Central memory CD8-positive, alpha-beta T cell (primary cell): ENCODE measurements around the gene SUSD3.
"Not testable (repeated sequence)": the region's sequence is repeated elsewhere in the genome, so short reads cannot be mapped to it uniquely, and the experiment has no call there.

Source experiments
- ATAC-seq: fragments of 150-1000 bp; cut with Tn5 transposase; replicated peaks from 2 replicates; pipeline ENCODE4 v1.10.0; 2022; ENCODE audit warnings: mild to moderate bottlenecking, moderate FRiP score, moderate number of reproducible peaks; ENCODE audit not compliant: poor library complexity, severe bottlenecking; ENCODE audit errors: extremely low read depth
- DNase-seq, 2 donors: peaks; one replicate each; pipeline ENCODE4 v3.0.0; 2021; ENCODE audit warnings: low spot score in 2 of 2
- H3K27ac Mint-ChIP-seq: one replicate; pipeline ENCODE4 v1.8.0; 2022; ENCODE audit warnings: low read depth, mild to moderate bottlenecking, moderate library complexity, mixed read lengths
- H3K27me3 Mint-ChIP-seq: one replicate; pipeline ENCODE4 v1.8.0; 2022; ENCODE audit warnings: mixed read lengths
- H3K36me3 Mint-ChIP-seq: one replicate; pipeline ENCODE4 v1.8.0; 2022; ENCODE audit warnings: mild to moderate bottlenecking, moderate library complexity, mixed read lengths; ENCODE audit not compliant: insufficient read depth
- H3K4me1 Mint-ChIP-seq: one replicate; pipeline ENCODE4 v1.8.0; 2022; ENCODE audit warnings: mixed read lengths
- H3K4me3 Mint-ChIP-seq: one replicate; pipeline ENCODE4 v1.8.0; 2022; ENCODE audit warnings: mild to moderate bottlenecking, moderate library complexity, mixed read lengths
- H3K9me3 Mint-ChIP-seq: one replicate; pipeline ENCODE4 v1.8.0; 2022; ENCODE audit warnings: mixed read lengths

Gene SUSD3

DNA sequence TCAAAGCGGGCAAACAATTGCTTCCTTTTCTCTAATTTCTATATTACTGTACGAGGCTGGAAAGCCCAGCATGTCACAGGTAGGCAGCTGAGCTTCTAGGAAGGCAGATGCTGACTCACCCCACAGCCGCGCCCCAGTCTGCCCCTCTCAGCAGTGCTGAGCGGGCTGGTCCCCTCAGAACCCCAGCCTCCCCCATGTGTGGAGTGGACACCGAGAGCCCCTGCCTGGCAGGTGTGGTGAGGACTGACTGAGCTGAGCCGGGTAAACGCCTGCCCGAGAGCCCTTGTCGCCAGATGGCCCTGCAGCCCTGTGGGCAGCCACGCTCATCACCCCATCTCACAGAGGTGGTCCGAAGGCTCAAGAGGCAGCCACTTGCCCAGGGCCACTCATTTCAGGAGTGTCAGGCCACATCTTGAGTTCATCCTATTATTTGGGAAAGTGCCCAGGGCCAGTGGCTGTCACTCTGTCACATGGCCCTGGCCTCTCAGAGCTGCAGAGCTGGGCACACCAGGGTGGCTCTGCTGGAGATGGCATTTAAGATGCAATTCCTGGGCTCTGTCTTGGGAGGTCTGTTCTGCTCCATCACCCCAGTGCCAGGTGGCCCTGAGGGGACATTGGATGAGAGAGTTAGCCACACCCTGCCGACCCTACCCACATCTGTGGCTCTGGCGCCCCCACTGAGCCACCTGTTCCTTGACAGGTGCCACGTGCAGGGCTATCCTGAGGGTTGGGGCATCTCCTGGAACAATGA is 50.0 kb downstream of the SUSD3 start:
- Mint-ChIP-seq H3K4me1 (peaks cover 38% of the 10 kb centered on the region), H3K4me3 (no peak overlapping the region)

DNA sequence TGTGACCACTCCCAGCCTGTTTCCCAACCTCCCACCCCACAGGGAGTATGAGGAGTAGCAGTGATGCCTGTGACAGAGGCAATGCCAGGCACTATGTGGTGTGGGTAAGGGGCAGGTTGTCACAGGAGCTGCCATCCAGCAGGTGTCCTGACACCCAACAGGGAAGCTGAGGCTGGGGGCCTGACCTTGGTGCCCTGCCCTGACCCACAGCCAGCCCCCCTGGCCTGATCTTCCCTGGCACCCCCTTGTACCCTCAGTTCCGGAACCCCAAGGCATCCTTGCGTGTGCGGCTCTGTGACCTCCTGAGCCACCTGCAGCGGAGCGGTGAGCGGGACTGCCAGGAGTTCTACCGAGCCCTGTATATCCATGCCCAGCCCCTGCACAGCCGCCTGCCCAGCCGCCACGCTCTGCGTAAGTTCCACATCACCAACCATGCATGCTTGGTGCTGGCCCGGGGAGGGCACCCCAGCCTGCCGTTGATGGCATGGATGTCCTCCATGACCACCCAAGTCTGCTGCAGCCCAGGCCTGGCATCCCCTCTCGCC is 51.9 kb downstream of the SUSD3 start:
- H3K4me3 Mint-ChIP-seq = no peak overlapping the region
- ATAC-seq = no peak
- DNase-seq = no peak
- H3K27me3 Mint-ChIP-seq = no peaks in the 10 kb centered on the region
- peaks cover 29% of the 10 kb centered on the region for H3K4me1 Mint-ChIP-seq
- peaks cover 15% of the 10 kb centered on the region for H3K36me3 Mint-ChIP-seq
- no peak overlapping the region for H3K27ac Mint-ChIP-seq
- no peaks in the 10 kb centered on the region for H3K9me3 Mint-ChIP-seq

More for the DNA sequence above, 50.0 kb downstream of the SUSD3 start:
- Mint-ChIP-seq H3K9me3 (peaks cover 6% of the 10 kb centered on the region), H3K36me3 (peaks cover 8% of the 10 kb centered on the region), H3K27me3 (no peaks in the 10 kb centered on the region), H3K27ac (no peak overlapping the region)
- DNase-seq = no peak
- no peak for ATAC-seq

DNA sequence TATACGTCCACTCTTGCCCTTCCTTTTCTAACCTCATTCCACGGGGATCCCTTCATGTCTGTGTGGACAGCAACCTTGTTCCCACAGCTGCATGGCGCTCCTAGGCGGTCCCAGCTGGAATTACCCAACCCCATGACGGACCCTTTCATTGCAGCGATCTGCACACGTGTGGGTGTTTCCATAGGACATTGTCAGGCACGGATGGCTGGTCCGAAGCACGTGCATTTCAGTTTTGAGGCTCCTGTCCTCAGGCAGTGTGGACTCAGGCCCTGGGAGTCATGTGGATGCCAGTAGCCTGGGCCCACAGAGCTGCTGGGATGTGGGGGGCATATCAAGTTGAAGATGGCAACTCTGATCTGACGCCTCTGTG is 52.5 kb downstream of the SUSD3 start:
- Mint-ChIP-seq H3K27ac (peak overlapping the region; percentile 48), H3K9me3 (no peaks in the 10 kb centered on the region), H3K36me3 (peaks cover 15% of the 10 kb centered on the region), H3K4me3 (no peak overlapping the region), H3K4me1 (peaks cover 23% of the 10 kb centered on the region), H3K27me3 (no peaks in the 10 kb centered on the region)
- ATAC-seq (no peak), DNase-seq (no peak)

DNA sequence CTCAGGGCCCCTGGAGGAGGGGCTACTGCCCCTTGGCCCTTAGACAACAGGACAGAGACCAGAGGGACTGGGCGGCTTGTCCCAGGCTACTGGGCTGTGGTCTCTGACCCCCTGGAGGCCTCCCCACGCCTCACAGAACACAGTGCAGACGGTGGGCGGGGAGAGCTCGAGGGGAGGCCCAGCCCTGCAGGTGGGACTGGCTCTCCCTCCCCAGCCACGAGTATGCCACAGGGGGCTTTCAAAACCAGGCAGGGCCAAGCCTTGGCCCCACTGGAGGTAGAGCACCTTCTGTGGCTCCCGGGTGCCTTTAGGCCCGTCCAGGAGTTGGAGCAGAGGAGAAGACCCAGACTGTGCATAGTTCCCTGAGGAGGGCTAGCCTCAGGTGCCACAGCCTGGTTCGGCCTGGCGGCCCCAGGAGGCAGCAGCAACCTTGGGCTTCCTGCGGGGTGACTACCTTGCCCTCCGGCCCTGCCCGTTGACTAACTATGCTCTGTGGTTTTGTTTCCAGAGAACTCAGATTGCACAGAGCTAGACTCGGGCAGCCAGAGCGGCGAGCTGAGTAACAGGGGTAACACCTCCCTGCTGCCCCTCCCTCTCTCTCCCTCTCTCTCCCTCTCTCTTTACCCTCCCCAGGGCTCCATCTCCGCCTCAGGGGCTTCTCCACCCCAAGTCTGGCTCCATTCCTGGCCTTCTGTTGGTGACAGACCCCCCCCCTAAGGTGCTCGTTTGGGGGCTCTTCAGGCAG is 53.0 kb downstream of the SUSD3 start:
- H3K27ac Mint-ChIP-seq = peak overlapping the region; percentile 48
- ATAC-seq (no peak), DNase-seq (no peak)
- H3K4me3 Mint-ChIP-seq = no peak overlapping the region
- peaks cover 19% of the 10 kb centered on the region for H3K4me1 Mint-ChIP-seq
- no peaks in the 10 kb centered on the region for H3K9me3 Mint-ChIP-seq
- no peaks in the 10 kb centered on the region for H3K27me3 Mint-ChIP-seq
- H3K36me3 Mint-ChIP-seq = peaks cover 15% of the 10 kb centered on the region

DNA sequence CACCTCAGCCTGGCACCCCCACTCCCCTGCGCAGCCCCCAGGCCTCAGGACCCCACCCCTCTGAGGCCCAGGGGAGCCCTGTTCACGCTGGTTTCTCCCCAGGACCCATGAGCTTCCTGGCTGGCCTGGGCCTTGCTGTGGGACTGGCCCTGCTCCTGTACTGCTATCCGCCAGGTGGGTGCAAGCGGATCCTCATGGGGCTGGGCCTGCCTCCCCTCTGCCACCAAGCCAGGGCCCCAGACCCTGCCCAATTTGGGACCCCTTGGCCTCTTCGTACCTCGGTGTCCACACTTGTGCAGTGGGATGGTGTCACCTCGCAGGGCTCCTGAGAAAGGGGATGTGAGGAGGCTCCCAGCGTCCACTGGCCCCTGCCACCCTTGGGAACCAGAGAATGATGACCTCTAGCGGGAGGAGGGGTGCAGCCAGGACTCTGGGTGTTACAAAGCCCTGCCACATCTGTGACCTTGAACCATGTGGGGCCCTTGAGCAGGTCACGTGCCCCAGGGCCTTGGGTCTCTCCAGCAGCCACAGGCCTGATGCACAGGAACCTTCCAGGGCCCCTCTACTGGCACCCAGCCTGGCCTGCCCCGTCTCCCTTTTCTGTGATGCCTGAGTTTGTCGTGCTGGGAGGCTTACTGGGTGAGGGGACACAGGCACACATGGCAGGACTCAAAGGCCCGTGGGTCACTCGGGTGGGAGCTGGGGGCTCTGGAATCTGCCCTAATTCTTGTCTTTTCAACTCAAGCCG is 53.8 kb downstream of the SUSD3 start:
- peaks cover 15% of the 10 kb centered on the region for H3K36me3 Mint-ChIP-seq
- ATAC-seq (no peak), DNase-seq (no peak)
- H3K27ac Mint-ChIP-seq = no peak overlapping the region
- no peaks in the 10 kb centered on the region for H3K9me3 Mint-ChIP-seq
- no peaks in the 10 kb centered on the region for H3K27me3 Mint-ChIP-seq
- no peak overlapping the region for H3K4me3 Mint-ChIP-seq
- H3K4me1 Mint-ChIP-seq = peaks cover 14% of the 10 kb centered on the region

DNA sequence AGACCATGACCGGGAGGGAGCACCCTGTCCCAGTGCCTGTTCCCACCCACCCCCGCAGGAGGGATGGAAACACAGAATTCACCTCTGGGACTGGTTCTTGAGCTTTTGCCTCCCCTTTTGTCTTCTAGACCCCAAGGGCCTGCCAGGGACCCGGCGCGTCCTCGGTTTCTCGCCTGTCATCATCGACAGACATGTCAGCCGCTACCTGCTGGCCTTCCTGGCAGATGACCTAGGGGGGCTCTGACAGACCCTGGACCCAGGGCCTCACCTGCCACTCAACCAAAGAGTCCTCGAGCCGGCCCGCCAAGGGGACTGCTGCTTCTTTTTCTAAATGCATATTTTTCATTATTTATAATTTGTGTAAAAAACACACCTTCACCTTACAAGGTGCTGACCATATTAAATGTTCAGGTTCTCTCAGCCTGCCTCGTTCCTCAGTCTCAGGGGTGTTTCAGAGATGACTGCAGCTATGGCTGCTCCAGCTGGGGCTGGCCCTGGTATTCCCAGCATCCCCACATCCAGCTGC is 54.4 kb downstream of the SUSD3 start:
- DNase-seq (no peak), ATAC-seq (no peak)
- H3K27me3 Mint-ChIP-seq = no peaks in the 10 kb centered on the region
- no peak overlapping the region for H3K4me3 Mint-ChIP-seq
- no peak overlapping the region for H3K27ac Mint-ChIP-seq
- peaks cover 15% of the 10 kb centered on the region for H3K36me3 Mint-ChIP-seq
- no peaks in the 10 kb centered on the region for H3K9me3 Mint-ChIP-seq
- H3K4me1 Mint-ChIP-seq = peaks cover 14% of the 10 kb centered on the region

DNA sequence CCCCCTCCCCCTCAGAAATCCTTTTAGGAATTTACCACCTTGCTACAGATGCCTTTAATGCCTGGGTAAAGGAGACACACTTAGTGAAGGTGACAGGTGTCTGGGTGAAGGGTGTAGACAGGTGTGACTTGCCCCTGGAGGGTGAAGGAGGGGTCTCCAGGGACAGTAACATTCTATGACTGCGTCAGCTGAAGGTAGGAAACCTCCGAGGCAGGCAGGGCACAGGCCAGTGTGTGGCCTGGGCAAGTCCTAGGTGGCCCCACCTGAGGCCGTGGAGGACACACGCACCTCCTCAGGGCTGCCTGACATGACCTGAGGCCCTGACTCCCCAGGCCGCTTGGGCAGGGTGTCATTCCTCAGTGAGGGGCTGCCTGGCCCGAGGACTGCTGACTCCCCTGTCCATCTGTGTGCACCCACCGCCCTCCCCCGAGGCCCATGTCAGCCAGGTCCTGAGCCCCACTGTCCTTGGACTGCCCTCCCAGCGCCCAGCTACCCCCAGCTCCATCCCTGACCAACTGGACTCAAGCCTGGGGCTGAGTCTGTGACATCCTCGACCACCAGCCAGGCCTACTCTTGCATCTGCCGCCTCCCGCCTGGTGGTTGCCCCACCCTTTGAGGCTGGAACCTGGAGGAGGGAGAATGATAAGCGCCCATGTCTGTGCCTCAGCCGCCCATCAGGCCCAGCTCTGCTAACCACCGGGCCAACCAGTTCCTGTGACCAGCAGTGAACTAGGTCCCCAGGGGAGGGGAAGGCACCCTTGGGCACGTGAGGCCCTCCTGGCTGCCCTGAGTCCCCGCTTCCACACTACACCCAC is 55.9 kb downstream of the SUSD3 start:
- Mint-ChIP-seq H3K9me3 (no peaks in the 10 kb centered on the region), H3K36me3 (peaks cover 16% of the 10 kb centered on the region), H3K27ac (peak overlapping the region; percentile 27), H3K27me3 (no peaks in the 10 kb centered on the region), H3K4me1 (peaks cover 12% of the 10 kb centered on the region), H3K4me3 (no peak overlapping the region)
- no peak for DNase-seq
- ATAC-seq = no peak

DNA sequence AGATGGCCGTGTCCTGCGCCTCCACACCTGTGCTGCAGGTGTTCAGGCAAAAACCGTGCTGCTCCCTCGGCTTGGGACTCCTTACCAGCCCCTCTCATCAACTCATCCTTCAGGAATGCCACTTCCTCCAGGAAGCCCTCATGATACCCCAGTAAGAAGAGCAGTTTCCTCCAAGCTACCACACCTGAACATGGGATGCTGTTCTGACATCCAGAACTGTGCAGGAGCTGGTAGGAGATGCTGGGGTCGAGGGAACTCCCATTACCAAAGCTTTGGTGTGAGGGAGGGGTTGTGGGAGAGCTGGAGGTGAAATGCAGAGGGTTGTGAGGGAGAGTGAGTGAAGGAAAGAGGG is 56.5 kb downstream of the SUSD3 start:
- ATAC-seq = no peak
- Mint-ChIP-seq H3K27ac (peak overlapping the region; percentile 27), H3K36me3 (peaks cover 21% of the 10 kb centered on the region), H3K4me3 (no peak overlapping the region), H3K4me1 (peaks cover 17% of the 10 kb centered on the region), H3K9me3 (no peaks in the 10 kb centered on the region), H3K27me3 (no peaks in the 10 kb centered on the region)
- DNase-seq = no peak

GRCh38 chr9:93115486-93116071 is 57.1 kb downstream of the SUSD3 start:
- DNase-seq = no peak
- H3K36me3 Mint-ChIP-seq = peaks cover 22% of the 10 kb centered on the region
- H3K27ac Mint-ChIP-seq = no peak overlapping the region
- no peak overlapping the region for H3K4me3 Mint-ChIP-seq
- no peaks in the 10 kb centered on the region for H3K27me3 Mint-ChIP-seq
- ATAC-seq = no peak
- peaks cover 23% of the 10 kb centered on the region for H3K4me1 Mint-ChIP-seq
- no peaks in the 10 kb centered on the region for H3K9me3 Mint-ChIP-seq

GRCh38 chr9:93116072-93116961 is 57.8 kb downstream of the SUSD3 start:
- DNase-seq (no peak), ATAC-seq (no peak)
- Mint-ChIP-seq H3K9me3 (no peaks in the 10 kb centered on the region), H3K36me3 (peaks cover 24% of the 10 kb centered on the region), H3K27me3 (no peaks in the 10 kb centered on the region), H3K4me3 (no peak overlapping the region), H3K27ac (no peak overlapping the region), H3K4me1 (peaks cover 24% of the 10 kb centered on the region)

- peaks cover 30% of the 10 kb centered on the region for H3K36me3 Mint-ChIP-seq
- DNase-seq, H3K4me3 Mint-ChIP-seq, H3K27me3 Mint-ChIP-seq, ATAC-seq, H3K9me3 Mint-ChIP-seq, H3K27ac Mint-ChIP-seq: not testable (repeated sequence)
- H3K4me1 Mint-ChIP-seq = peaks cover 31% of the 10 kb centered on the region
Observed at GRCh38 chr9:93117521-93117920, 59.0 kb downstream of the SUSD3 start.
